ACC112 (cell line): ENCODE results near the gene RGS12.

ENCODE experiments used
- H2AFZ ChIP-seq: fragments of 200-600 bp; sonication (generic); one replicate; pipeline ENCODE4 v1.6.0; 2017; ENCODE audit warnings: antibody characterized with exemption, low read length; ENCODE audit not compliant: unreplicated experiment
- H3K27ac ChIP-seq: fragments of 200-600 bp; sonication (generic); 2 replicates; pipeline ENCODE4 v1.5.1; 2014; ENCODE audit warnings: low read depth, mild to moderate bottlenecking, antibody characterized with exemption, low read length, moderate library complexity
- H3K27me3 ChIP-seq: fragments of 200-600 bp; sonication (generic); 2 replicates; pipeline ENCODE4 v1.6.1; 2014; ENCODE audit warnings: mild to moderate bottlenecking, antibody characterized with exemption, low read length, moderate library complexity, mixed read lengths; ENCODE audit not compliant: insufficient read depth
- H3K36me3 ChIP-seq: fragments of 200-600 bp; sonication (generic); 2 replicates; pipeline ENCODE4 v1.6.1; 2016; ENCODE audit warnings: mild to moderate bottlenecking, antibody characterized with exemption, low read length, moderate library complexity, mixed read lengths; ENCODE audit not compliant: insufficient read depth
- H3K4me1 ChIP-seq: fragments of 200-600 bp; sonication (generic); one replicate; pipeline ENCODE4 v1.6.1; 2016; ENCODE audit warnings: low read length, mixed read lengths; ENCODE audit not compliant: insufficient read depth, unreplicated experiment, control insufficient read depth
- H3K4me3 ChIP-seq: fragments of 200-600 bp; sonication (generic); 2 replicates; pipeline ENCODE4 v1.5.1; 2014; ENCODE audit warnings: mild to moderate bottlenecking, low read depth, low read length
- H3K79me2 ChIP-seq: fragments of 200-600 bp; sonication (generic); one replicate; pipeline ENCODE4 v1.6.0; 2016; ENCODE audit warnings: low read length; ENCODE audit not compliant: control insufficient read depth, unreplicated experiment, insufficient read depth

Gene RGS12

DNA sequence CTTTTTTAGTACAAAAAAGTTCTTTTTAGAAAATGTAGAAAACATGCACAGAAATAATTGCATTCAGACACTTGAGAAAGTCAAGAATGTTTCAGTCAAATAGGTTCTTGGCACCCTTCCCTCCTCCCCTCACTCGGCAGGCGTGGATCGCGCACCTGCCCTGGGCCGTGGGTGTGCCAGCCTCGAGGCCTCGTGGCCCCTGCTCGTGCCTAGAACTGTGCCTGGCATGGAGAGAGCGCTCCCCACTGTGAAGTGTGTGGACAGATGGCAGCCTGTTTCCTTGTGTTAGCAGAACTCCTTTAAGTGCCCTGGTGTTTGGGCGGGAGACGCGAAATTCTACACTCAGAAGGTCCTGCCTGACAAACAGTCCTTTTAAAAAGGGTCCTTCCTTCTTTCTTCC lies 14.7 kb downstream of the RGS12 start:
- Histone ChIP-seq H3K27me3 (no peaks in the 10 kb centered on the region), H3K36me3 (no peaks in the 10 kb centered on the region), H2AFZ (no peak overlapping the region), H3K4me1 (peaks cover 18% of the 10 kb centered on the region), H3K4me3 (no peak overlapping the region), H3K27ac (no peak overlapping the region), H3K79me2 (peaks cover 6% of the 10 kb centered on the region)

DNA sequence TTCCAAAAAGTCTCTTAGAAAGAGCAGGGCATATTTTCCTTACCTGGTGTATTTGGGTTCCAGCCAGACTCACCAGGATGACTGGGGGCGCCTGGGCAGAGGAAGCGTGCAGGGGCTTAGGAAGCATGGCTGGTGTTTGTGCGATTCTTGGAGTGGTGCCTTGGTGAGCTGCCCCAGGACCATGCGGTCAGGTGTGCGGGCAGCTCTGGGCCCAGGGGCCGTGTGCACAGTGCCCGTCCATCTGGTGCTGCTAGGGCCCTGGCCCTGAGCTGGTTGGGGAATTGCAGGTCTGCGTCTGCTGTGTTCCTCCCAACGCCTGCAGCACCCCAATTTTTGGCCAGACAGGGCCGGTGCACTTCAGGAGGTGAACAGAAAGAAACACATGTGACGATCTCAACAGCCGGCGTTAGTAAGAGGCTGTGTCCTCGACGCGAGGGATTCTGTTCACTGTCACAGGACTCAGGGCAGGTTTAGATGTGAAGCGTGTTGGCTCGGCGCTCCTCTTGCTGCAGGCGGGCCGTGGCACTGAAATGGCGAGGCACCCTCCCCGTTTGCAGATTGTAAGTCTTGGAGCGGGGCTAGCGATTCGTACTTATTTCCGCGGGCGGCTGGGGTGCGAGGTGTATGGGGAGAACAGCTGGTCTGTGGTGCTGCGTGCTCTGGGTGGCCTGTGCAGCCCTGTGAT lies 15.2 kb downstream of the RGS12 start:
- peaks cover 18% of the 10 kb centered on the region for H3K4me1 ChIP-seq
- peaks cover 8% of the 10 kb centered on the region for H3K79me2 ChIP-seq
- no peaks in the 10 kb centered on the region for H3K27me3 ChIP-seq
- H3K36me3 ChIP-seq, result no peaks in the 10 kb centered on the region
- no peak overlapping the region for H2AFZ ChIP-seq
- H3K4me3 ChIP-seq, result no peak overlapping the region
- no peak overlapping the region for H3K27ac ChIP-seq

GRCh38 chr4:3308691-3309090 lies 15.9 kb downstream of the RGS12 start:
- Histone ChIP-seq H3K27ac (no peak overlapping the region), H3K79me2 (peaks cover 8% of the 10 kb centered on the region), H3K27me3 (no peaks in the 10 kb centered on the region), H3K4me1 (peaks cover 18% of the 10 kb centered on the region), H3K36me3 (no peaks in the 10 kb centered on the region), H2AFZ (no peak overlapping the region), H3K4me3 (no peak overlapping the region)

DNA sequence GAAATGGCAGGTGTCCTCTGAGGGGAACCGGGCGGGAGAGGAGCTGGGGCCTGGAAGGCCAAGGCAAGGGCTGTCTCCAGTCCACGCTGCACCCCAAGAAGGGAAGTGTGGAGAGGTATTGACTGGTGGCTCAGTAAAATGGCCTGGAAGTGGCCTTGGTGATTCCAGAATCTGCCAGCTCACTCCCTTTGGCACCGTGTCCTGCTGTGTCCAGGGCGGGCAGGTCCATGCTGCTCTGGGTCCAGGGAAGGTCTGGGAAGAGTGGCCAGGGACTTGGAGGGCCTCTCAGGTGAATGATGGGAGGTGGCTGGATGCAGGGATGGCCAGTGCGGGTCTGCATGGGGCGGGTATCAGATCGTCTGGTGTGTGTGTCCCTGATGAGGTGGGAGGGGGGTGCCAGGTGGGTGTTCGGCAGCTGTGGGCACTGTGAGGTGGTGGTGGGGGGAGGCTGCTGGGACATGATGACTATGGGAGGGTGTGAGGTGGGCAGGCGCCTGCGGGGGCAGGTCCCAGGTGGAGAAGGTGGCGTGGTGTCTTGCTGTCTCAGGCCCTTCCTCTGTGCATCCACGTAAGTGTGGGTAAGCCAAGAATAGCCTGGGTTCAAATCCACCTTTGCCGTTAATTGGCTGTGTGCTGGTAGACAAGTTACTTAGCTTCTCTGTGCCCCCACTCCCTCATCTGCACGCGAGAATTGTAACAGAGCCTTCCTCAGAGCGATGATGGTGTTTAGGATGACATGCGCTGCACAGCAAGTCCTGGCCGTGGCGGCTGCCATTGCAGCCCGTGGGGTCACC lies 17.7 kb downstream of the RGS12 start:
- Histone ChIP-seq H3K27me3 (no peaks in the 10 kb centered on the region), H3K4me1 (peaks cover 8% of the 10 kb centered on the region), H3K79me2 (peaks cover 2% of the 10 kb centered on the region)

DNA sequence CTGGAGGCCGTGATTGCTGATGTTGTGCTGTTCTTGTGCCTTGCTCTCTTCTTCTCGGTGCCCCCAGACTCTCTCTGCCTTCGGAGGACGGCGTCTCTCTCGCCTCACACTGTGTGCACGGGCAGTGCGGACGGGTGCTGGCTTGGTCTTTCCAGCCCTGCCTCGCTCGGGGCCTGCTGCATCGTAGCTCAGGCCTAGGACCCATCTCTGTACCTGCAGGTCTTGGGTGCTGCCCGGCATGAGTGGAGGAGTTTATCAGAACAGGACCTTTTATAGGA lies 18.2 kb downstream of the RGS12 start:
- no peak overlapping the region for H3K4me3 ChIP-seq
- H3K36me3 ChIP-seq, result no peaks in the 10 kb centered on the region
- H3K4me1 ChIP-seq, result peaks cover 2% of the 10 kb centered on the region
- no peaks in the 10 kb centered on the region for H3K27me3 ChIP-seq
- H3K27ac ChIP-seq, result no peak overlapping the region
- H2AFZ ChIP-seq, result no peak overlapping the region
- peaks cover 2% of the 10 kb centered on the region for H3K79me2 ChIP-seq

More for the DNA sequence above, 17.7 kb downstream of the RGS12 start:
- H3K27ac ChIP-seq, result no peak overlapping the region
- no peak overlapping the region for H2AFZ ChIP-seq
- no peaks in the 10 kb centered on the region for H3K36me3 ChIP-seq
- no peak overlapping the region for H3K4me3 ChIP-seq

GRCh38 chr4:3311489-3312171 lies 18.8 kb downstream of the RGS12 start:
- Histone ChIP-seq H3K27ac (no peak overlapping the region), H3K27me3 (no peaks in the 10 kb centered on the region), H2AFZ (no peak overlapping the region), H3K79me2 (peaks cover 2% of the 10 kb centered on the region), H3K4me3 (no peak overlapping the region), H3K36me3 (no peaks in the 10 kb centered on the region), H3K4me1 (no peaks in the 10 kb centered on the region)

GRCh38 chr4:3312362-3312761 lies 19.5 kb downstream of the RGS12 start:
- Histone ChIP-seq H3K36me3 (no peaks in the 10 kb centered on the region), H3K27me3 (no peaks in the 10 kb centered on the region), H3K27ac (no peak overlapping the region), H3K79me2 (peaks cover 2% of the 10 kb centered on the region), H3K4me1 (no peaks in the 10 kb centered on the region), H2AFZ (no peak overlapping the region), H3K4me3 (no peak overlapping the region)

DNA sequence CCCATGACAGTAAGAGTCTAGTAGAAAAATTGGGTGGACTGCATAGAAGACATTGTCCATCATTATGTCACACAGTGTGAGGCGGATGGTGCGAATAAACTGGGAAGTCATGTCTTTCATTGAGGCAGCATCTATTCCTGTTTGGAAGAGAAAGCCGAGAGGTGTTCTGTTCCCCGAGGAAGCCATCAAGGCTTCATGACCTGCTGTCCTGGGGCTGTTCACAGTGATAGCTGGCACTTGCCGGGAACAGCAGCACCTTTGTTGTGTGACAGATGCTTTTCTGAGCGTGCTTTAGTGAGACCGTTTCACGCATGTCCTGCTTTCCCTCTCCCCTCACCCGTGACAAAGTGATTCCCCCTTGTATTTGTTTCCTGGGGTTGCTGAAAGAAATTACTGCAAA lies 20.3 kb downstream of the RGS12 start:
- H3K79me2 ChIP-seq, result peaks cover 2% of the 10 kb centered on the region
- H2AFZ ChIP-seq, result no peak overlapping the region
- no peak overlapping the region for H3K4me3 ChIP-seq
- no peaks in the 10 kb centered on the region for H3K36me3 ChIP-seq
- no peaks in the 10 kb centered on the region for H3K27me3 ChIP-seq
- no peak overlapping the region for H3K27ac ChIP-seq
- H3K4me1 ChIP-seq, result no peaks in the 10 kb centered on the region

GRCh38 chr4:3313556-3314228 lies 20.9 kb downstream of the RGS12 start:
- H3K27ac ChIP-seq, result no peak overlapping the region
- no peaks in the 10 kb centered on the region for H3K36me3 ChIP-seq
- peaks cover 2% of the 10 kb centered on the region for H3K79me2 ChIP-seq
- H2AFZ ChIP-seq, result no peak overlapping the region
- no peaks in the 10 kb centered on the region for H3K27me3 ChIP-seq
- no peaks in the 10 kb centered on the region for H3K4me1 ChIP-seq
- H3K4me3 ChIP-seq, result no peak overlapping the region

DNA sequence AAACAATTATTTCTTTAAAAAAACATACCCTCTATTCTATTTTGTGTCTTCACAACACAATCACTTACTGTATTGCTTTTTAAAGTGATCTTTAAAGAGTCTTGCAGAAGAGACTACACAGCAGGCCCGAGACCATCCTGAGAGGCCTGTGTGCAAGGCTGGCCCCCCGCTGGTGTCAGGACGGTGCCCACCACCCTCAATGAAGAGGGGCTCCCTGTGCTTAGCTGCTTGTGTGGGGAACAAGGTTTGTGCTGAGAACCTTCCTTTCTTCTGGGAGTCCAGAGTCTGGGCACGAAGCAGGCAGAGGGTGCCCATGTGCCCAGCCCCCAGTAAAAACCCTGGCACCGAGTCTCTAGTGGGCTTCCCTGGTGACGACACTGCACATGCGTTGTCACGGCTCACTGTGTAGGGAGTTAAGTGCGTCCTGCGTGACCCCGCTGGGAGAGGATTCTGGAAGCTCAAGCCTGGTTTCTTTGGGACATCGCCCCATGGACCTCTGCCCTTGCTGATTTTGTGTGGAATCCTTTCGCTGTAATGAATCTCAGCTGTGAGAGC lies 22.0 kb downstream of the RGS12 start:
- no peak overlapping the region for H3K4me3 ChIP-seq
- H3K27ac ChIP-seq, result no peak overlapping the region
- H3K27me3 ChIP-seq, result no peaks in the 10 kb centered on the region
- no peaks in the 10 kb centered on the region for H3K36me3 ChIP-seq
- H3K79me2 ChIP-seq, result peaks cover 2% of the 10 kb centered on the region
- no peaks in the 10 kb centered on the region for H3K4me1 ChIP-seq
- H2AFZ ChIP-seq, result no peak overlapping the region
